Measurements from ENCODE around the gene RAB14. TPM values are rescaled to one million over a fixed set of nuclear protein-coding genes. Genes with fewer than 3 reads are reported as not detected.

Gene RAB14
- total and polyA plus RNA-seq, 2 experiments from 2014 or later: 22.8 to 31.0 TPM

DNA sequence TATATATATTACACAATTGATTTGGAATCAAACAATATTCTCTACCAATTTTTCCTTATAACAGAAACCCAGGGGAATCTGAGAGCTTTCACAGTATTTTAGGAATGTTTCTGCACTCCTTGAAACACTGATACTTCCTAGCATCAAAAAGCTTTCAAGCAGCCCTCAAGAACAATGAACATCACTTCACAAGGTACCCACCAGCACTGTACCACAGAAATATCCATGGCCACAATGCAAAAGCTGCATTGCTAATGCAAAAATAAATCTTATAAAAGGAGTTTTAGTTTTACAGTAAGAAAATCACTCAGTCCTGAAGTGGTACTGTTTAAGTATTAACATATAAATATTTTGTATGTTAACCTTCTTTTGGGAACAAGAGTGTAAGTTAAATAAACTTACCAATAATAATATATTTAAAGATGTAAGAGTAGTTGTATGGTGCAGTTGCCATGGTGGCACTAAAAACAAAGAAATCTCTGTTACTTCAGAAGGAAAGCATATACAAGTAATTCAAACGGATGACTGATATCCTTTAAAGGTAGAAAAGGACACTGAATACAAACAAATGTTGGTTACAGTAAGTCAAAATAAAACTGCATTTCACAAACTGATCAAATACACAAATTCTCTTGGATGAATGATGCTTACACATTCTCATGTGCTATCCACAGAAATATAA is 8.6 kb downstream of the RAB14 start:
- H3K27ac Mint-ChIP-seq: no peak overlapping the region
- H3K36me3 Mint-ChIP-seq (ENCODE audit: low read depth): no peaks in the 10 kb centered on the region; the same call in 2 of the 3 replicates
- no peak for TF ChIP-seq NANOG (IDR thresholded peaks at IDR 0.05; ENCODE audit: borderline replicate concordance)
- TF ChIP-seq EZH2 (IDR thresholded peaks at IDR 0.05; ENCODE audit: low read depth, unreplicated experiment): no peak
- no peak for TF ChIP-seq STAT1 (IDR thresholded peaks at IDR 0.05; ENCODE audit: unreplicated experiment)
- TF ChIP-seq ZNF114 (CRISPR knock-in tag; IDR thresholded peaks at IDR 0.05): no peak
- no peak for TF ChIP-seq ZNF331 (CRISPR knock-in tag; IDR thresholded peaks at IDR 0.05; ENCODE audit: low read depth)
- TF ChIP-seq, protein P1, sequence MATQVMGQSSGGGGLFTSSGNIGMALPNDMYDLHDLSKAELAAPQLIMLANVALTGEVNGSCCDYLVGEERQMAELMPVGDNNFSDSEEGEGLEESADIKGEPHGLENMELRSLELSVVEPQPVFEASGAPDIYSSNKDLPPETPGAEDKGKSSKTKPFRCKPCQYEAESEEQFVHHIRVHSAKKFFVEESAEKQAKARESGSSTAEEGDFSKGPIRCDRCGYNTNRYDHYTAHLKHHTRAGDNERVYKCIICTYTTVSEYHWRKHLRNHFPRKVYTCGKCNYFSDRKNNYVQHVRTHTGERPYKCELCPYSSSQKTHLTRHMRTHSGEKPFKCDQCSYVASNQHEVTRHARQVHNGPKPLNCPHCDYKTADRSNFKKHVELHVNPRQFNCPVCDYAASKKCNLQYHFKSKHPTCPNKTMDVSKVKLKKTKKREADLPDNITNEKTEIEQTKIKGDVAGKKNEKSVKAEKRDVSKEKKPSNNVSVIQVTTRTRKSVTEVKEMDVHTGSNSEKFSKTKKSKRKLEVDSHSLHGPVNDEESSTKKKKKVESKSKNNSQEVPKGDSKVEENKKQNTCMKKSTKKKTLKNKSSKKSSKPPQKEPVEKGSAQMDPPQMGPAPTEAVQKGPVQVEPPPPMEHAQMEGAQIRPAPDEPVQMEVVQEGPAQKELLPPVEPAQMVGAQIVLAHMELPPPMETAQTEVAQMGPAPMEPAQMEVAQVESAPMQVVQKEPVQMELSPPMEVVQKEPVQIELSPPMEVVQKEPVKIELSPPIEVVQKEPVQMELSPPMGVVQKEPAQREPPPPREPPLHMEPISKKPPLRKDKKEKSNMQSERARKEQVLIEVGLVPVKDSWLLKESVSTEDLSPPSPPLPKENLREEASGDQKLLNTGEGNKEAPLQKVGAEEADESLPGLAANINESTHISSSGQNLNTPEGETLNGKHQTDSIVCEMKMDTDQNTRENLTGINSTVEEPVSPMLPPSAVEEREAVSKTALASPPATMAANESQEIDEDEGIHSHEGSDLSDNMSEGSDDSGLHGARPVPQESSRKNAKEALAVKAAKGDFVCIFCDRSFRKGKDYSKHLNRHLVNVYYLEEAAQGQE (IDR thresholded peaks at IDR 0.05; ENCODE audit: unreplicated experiment): no peak
- no peak for TF ChIP-seq POLR2AphosphoS5 (IDR thresholded peaks at IDR 0.05; ENCODE audit: low read depth)
- no peak for TF ChIP-seq EZH2phosphoT487 (IDR thresholded peaks at IDR 0.05; ENCODE audit: unreplicated experiment)
- TF ChIP-seq JUNB (IDR thresholded peaks at IDR 0.05; ENCODE audit: unreplicated experiment): no peak
- TF ChIP-seq, protein P2, sequence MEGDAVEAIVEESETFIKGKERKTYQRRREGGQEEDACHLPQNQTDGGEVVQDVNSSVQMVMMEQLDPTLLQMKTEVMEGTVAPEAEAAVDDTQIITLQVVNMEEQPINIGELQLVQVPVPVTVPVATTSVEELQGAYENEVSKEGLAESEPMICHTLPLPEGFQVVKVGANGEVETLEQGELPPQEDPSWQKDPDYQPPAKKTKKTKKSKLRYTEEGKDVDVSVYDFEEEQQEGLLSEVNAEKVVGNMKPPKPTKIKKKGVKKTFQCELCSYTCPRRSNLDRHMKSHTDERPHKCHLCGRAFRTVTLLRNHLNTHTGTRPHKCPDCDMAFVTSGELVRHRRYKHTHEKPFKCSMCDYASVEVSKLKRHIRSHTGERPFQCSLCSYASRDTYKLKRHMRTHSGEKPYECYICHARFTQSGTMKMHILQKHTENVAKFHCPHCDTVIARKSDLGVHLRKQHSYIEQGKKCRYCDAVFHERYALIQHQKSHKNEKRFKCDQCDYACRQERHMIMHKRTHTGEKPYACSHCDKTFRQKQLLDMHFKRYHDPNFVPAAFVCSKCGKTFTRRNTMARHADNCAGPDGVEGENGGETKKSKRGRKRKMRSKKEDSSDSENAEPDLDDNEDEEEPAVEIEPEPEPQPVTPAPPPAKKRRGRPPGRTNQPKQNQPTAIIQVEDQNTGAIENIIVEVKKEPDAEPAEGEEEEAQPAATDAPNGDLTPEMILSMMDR (conservative IDR thresholded peaks at IDR 0.05; ENCODE audit: low read depth in 2 of 2): no peak
- TF ChIP-seq CREB1 (CRISPR knock-in tag; IDR thresholded peaks at IDR 0.05; ENCODE audit: low read depth): no peak
- TF ChIP-seq, protein P3, sequence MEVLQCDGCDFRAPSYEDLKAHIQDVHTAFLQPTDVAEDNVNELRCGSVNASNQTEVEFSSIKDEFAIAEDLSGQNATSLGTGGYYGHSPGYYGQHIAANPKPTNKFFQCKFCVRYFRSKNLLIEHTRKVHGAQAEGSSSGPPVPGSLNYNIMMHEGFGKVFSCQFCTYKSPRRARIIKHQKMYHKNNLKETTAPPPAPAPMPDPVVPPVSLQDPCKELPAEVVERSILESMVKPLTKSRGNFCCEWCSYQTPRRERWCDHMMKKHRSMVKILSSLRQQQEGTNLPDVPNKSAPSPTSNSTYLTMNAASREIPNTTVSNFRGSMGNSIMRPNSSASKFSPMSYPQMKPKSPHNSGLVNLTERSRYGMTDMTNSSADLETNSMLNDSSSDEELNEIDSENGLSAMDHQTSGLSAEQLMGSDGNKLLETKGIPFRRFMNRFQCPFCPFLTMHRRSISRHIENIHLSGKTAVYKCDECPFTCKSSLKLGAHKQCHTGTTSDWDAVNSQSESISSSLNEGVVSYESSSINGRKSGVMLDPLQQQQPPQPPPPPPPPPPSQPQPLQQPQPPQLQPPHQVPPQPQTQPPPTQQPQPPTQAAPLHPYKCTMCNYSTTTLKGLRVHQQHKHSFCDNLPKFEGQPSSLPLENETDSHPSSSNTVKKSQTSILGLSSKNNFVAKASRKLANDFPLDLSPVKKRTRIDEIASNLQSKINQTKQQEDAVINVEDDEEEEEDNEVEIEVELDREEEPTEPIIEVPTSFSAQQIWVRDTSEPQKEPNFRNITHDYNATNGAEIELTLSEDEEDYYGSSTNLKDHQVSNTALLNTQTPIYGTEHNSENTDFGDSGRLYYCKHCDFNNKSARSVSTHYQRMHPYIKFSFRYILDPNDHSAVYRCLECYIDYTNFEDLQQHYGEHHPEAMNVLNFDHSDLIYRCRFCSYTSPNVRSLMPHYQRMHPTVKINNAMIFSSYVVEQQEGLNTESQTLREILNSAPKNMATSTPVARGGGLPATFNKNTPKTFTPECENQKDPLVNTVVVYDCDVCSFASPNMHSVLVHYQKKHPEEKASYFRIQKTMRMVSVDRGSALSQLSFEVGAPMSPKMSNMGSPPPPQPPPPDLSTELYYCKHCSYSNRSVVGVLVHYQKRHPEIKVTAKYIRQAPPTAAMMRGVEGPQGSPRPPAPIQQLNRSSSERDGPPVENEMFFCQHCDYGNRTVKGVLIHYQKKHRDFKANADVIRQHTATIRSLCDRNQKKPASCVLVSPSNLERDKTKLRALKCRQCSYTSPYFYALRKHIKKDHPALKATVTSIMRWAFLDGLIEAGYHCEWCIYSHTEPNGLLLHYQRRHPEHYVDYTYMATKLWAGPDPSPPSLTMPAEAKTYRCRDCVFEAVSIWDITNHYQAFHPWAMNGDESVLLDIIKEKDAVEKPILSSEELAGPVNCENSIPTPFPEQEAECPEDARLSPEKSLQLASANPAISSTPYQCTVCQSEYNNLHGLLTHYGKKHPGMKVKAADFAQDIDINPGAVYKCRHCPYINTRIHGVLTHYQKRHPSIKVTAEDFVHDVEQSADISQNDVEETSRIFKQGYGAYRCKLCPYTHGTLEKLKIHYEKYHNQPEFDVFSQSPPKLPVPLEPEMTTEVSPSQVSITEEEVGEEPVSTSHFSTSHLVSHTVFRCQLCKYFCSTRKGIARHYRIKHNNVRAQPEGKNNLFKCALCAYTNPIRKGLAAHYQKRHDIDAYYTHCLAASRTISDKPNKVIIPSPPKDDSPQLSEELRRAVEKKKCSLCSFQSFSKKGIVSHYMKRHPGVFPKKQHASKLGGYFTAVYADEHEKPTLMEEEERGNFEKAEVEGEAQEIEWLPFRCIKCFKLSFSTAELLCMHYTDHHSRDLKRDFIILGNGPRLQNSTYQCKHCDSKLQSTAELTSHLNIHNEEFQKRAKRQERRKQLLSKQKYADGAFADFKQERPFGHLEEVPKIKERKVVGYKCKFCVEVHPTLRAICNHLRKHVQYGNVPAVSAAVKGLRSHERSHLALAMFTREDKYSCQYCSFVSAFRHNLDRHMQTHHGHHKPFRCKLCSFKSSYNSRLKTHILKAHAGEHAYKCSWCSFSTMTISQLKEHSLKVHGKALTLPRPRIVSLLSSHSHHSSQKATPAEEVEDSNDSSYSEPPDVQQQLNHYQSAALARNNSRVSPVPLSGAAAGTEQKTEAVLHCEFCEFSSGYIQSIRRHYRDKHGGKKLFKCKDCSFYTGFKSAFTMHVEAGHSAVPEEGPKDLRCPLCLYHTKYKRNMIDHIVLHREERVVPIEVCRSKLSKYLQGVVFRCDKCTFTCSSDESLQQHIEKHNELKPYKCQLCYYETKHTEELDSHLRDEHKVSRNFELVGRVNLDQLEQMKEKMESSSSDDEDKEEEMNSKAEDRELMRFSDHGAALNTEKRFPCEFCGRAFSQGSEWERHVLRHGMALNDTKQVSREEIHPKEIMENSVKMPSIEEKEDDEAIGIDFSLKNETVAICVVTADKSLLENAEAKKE (CRISPR knock-in tag; IDR thresholded peaks at IDR 0.05): no peak
- TF ChIP-seq, protein P4, sequence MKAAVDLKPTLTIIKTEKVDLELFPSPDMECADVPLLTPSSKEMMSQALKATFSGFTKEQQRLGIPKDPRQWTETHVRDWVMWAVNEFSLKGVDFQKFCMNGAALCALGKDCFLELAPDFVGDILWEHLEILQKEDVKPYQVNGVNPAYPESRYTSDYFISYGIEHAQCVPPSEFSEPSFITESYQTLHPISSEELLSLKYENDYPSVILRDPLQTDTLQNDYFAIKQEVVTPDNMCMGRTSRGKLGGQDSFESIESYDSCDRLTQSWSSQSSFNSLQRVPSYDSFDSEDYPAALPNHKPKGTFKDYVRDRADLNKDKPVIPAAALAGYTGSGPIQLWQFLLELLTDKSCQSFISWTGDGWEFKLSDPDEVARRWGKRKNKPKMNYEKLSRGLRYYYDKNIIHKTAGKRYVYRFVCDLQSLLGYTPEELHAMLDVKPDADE (IDR thresholded peaks at IDR 0.05): no peak
- no peaks in the 10 kb centered on the region for H3K27me3 ChIP-seq (ENCODE audit: insufficient read depth)
- peaks cover 7% of the 10 kb centered on the region; the same call in 1 of the 2 replicates for H3K4me1 ChIP-seq (ENCODE audit: insufficient read depth)
- DNase-seq (ENCODE audit: low spot score) (no peak), ATAC-seq (no peak)
- no peak overlapping the region for H3K4me2 ChIP-seq
- no peaks in the 10 kb centered on the region for H3K9me3 Mint-ChIP-seq
- H3F3A ChIP-seq (replicated peaks; ENCODE audit: low read depth): no peaks in the 10 kb centered on the region
- no peaks in the 10 kb centered on the region for H3K9me2 ChIP-seq (ENCODE audit: insufficient read depth)
- no peaks in the 10 kb centered on the region for H3K27me3 Mint-ChIP-seq (ENCODE audit: insufficient read depth, low read depth, poor library complexity)
- H3K4me3 ChIP-seq: no peak overlapping the region
- peaks cover 18% of the 10 kb centered on the region; the same call in 2 of the 3 replicates for H3K4me1 Mint-ChIP-seq
- no peak overlapping the region for H2AFZ ChIP-seq
- H4K20me1 ChIP-seq (replicated peaks; ENCODE audit: insufficient read depth): peaks cover 28% of the 10 kb centered on the region; the same call in 1 of the 2 replicates
- H3K36me3 ChIP-seq (ENCODE audit: insufficient read depth): no peaks in the 10 kb centered on the region
- no peak overlapping the region for H3K4me3 Mint-ChIP-seq
- H3K79me2 ChIP-seq (replicated peaks; ENCODE audit: insufficient read depth): peaks cover 100% of the 10 kb centered on the region
- no peak overlapping the region for H3K27ac ChIP-seq (ENCODE audit: low read depth)
